HG02885 (cell line): ENCODE measurements around the gene FN3KRP.
"Not testable (repeated sequence)": the region's sequence is repeated elsewhere in the genome, so short reads cannot be mapped to it uniquely, and the experiment has no call there.

ENCODE experiments used
- ATAC-seq: cut with Tn5 transposase; IDR thresholded peaks from one replicate; pipeline ENCODE4 v1.9.1; 2021; ENCODE audit warnings: mild to moderate bottlenecking; ENCODE audit not compliant: unreplicated experiment, poor library complexity

The FN3KRP gene

DNA sequence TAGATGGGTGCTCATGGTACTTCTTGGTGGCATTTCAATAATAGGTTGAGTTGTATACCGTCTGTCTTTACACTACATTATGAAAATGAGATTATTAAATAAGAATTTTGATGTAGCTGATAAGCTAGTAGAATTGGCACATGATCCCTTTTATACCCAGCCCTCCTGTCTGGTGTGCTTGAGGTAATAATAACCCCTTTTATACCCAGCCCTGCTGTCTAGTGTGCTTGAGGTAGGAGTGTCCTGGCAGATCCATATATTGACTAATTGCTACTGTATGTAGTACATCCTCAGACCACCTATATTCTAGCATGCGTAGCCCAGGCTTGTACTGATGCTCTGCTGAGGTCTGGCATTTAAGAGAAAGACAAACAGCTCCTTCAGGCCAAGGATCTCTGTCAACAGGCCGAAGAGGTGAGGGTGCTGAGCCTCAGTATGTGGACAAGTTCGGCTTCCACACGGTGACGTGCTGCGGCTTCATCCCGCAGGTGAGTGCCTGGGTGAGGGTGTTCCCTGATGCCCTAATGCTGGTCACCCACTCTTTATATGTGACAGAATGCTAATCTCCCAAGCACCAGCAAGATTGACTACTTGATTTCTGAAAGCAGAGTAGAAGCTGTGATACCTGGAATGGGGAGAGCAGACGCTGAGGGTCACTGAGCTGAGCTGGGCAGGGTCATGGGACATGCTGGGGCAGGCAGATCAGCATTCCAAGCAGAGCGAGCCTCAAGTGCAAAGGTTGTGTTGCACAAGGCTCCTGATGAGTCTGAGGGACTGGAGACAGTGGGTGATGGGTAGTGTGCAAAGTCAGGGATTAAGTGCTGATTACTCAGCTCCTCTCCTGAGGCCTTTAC lies 24.6 kb downstream of the FN3KRP start:
- no peak for ATAC-seq

DNA sequence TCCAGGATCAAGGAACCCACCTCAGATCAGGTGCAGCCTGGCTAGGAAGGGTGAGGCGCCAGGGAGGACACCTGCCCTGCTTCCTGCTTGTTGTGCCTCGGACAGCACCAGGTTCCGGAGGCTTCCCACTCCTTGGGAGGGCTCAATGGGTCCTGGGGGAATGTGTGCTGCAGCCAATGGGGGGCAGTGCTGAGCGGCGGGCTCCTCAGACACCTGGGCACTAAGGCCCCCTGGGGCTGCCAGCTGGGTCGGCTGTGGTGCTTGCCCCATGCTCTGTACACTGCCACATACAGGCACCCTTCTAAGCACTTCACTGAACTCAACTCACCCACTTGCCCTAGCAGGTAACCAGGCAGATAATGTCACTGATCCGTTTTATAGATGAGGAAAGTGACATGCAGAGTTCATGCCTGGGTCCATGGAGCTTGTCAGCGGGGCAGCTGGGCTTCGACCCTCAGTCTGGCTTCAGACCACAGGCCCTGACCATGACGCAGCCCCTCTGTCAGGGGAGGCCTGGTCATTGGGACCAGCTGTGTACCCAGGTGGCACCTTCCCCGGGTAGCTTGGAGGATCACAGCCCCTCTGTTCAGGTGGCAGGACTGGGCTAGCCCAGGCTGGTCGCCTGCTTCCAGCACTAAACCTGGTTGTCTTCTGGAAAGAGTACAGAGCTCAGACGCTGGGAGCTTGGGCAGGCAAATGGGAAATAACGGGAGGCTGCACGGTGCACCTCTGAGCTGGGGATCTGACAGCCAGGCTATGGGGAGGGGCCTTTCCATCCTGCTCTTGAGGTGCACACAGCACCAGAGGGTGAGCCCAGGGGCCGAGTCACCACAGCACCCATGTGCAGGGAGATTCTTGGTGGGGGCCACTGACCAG lies 27.1 kb downstream of the FN3KRP start:
- no peak for ATAC-seq

DNA sequence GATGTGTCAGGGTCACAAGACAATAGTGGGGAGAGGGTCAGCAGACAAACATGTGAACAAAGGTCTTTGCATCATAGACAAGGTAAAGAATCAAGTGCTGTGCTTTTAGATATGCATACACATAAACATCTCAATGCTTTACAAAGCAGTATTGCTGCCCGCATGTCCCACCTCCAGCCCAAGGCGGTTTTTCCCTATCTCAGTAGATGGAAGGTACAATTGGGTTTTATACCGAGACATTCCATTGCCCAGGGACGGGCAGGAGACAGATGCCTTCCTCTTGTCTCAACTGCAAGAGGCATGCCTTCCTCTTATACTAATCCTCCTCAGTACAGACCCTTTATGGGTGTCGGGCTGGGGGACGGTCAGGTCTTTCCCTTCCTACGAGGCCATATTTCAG lies 28.2 kb downstream of the FN3KRP start:
- ATAC-seq, result not testable (repeated sequence)

DNA sequence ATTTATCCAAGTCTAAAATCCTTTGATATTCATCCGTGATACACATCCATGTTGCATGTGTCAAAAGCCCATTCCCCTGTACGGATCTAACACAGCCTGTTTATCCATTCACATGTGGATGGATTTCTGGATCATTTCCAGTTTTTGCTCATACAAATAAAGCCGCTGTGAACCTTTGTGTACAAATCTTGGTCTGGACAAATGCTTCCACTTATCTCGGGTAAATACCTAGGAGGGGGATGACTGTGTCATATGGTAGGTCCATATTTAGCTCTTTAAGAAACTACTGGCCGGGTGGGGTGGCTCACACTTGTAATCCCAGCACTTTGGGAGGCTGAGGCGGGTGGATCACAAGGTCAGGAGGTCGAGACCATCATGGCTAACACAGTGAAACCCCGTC lies 29.0 kb downstream of the FN3KRP start:
- no peak for ATAC-seq

DNA sequence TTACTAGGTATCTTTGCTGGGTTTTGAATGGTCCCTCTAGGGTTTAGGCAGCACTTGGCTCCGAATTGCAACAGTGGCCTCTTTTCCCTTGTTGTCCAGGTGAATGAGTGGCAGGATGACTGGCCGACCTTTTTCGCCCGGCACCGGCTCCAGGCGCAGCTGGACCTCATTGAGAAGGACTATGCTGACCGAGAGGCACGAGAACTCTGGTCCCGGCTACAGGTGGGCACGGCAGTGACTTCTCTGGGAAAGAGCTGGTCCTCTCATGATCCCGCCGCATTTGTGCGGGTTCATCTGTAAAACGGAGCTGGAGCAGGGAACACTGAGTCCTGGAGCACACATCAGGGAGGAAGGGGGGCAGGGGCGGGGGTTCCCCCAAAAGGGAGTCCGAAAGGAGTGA lies 32.2 kb downstream of the FN3KRP start:
- no peak for ATAC-seq

DNA sequence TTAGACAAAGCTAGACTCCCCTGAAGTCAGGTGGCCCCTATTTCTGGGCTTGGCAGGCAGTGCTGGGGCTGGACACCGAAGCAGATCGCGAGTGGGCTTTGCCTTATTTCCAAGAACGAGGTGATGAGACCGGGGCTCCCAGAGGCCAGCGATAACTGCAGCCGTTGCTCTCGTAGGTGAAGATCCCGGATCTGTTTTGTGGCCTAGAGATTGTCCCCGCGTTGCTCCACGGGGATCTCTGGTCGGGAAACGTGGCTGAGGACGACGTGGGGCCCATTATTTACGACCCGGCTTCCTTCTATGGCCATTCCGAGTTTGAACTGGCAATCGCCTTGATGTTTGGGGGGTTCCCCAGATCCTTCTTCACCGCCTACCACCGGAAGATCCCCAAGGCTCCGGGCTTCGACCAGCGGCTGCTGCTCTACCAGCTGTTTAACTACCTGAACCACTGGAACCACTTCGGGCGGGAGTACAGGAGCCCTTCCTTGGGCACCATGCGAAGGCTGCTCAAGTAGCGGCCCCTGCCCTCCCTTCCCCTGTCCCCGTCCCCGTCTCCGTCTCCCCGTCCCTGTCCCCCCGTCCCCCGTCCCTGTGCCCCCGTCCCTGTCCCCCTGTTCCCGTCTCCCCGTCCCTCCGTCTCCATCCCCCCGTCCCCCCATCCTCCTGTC lies 33.9 kb downstream of the FN3KRP start:
- no peak for ATAC-seq

DNA sequence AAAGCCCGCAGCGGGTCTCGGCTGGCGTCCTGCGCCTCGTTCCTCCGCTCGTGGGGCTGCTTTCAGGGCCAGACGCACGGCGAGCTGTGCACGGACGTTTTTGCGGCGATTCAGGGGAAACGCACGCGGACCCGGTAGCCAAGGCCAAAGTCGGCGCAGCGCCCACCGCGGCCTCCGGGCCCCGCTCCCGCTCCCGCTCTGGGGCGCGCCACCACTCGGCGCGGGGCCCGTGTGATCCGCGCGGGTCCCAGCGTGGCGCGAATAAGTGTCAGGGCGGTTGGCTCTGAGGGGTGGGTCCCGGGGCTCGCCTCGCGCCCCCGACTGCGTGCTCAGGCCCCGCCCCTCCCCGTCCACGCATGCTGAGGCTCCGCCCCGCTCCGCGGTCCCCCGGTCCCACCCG lies 34.7 kb downstream of the FN3KRP start:
- peak; percentile 46 for ATAC-seq

DNA sequence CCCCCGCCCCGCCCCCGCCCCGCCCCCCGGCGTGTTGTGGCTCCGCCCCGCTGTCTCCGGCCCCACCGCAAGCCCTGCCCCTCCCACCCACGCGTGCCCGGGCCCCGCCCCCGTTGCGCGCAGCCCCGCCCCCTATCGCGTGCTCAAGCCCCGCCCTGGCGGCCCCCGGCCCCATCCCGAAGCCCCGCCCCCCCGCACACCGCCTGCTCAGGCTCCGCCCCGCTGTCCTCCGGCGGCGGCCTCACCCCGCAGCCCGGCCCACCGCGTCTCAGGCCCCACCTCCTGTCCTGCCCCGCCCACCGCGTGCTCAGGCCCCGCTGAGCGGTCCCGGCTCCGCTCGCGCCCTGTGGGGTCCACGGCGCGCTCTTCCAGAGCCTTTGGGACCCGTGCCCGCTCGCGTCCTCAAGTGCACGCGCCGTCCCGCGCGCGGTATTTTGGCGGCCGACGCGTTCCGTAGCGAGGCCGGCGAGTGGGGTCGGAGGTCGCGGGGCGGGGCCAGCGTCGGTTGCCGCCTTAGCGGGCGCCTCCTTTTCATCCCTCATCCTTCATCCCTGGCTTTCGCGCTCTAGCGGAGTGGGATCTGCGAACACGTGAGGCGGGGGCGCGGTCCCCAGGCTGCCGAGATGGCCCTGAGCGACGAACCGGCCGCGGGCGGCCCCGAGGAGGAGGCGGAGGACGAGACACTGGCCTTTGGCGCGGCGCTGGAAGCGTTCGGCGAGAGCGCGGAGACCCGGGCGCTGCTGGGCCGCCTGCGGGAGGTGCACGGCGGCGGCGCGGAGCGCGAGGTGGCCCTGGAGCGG lies 35.3 kb downstream of the FN3KRP start, which contains the start of gene TBCD:
TSS of gene TBCD (plus strand) at position 495 of the 800 bp plus-strand sequence. CDS start at position 624, 129 bp downstream.
- ATAC-seq, result peak; percentile 76

DNA sequence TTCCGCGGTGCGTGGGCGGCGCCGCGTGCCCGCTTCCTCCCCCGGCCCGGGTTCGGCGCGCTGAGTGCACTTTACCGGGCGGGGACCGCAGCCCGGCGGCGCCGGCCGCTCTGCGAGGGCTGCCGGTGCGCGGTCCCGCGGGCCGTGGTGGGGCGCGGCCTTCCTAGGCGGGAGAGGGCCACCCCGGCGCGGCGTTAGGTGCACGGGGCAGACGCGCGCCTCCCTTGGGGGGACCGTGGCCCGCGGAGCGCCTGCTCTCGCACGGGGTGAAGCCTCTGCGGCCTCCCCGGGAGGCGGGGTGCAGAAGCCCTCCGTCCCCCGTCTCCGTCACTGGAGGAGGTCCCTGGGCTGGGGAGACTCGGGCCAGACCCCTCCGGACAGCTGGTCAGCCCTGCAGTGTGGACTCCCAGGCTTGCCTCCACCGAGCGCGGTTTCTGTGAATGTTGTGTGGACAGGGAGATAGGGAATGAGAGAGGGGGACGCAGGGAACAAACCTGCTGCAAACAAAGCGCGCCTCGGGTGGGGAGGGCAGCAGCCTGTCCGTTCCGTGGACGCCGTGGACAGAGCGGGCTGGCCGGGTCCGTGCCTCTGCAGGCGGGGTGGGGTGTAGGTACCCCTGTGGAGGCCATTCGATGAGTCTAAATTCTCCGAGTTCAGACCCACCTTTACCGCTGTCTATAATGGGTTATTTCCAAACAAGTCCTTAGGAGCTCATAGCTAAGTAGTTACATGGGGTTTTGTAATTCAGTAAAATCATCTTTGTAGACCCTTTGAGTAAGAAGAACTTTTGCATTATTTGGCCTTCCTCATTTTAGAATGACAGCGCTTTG lies 36.1 kb downstream of the FN3KRP start:
- no peak for ATAC-seq

DNA sequence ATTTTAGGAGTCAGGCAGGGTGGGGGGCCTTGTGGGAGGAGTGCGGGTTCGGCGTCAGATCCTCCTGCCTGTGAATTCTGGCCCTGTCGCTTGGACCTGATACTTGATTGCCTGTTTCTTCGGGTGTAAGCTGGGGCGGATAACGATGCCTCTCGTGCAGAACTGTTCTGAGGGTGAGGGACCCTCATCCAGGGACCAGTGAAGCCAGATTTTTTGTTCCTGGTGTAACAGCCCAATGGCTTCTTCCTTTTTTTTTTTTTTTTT lies 36.6 kb downstream of the FN3KRP start:
- ATAC-seq, result no peak

DNA sequence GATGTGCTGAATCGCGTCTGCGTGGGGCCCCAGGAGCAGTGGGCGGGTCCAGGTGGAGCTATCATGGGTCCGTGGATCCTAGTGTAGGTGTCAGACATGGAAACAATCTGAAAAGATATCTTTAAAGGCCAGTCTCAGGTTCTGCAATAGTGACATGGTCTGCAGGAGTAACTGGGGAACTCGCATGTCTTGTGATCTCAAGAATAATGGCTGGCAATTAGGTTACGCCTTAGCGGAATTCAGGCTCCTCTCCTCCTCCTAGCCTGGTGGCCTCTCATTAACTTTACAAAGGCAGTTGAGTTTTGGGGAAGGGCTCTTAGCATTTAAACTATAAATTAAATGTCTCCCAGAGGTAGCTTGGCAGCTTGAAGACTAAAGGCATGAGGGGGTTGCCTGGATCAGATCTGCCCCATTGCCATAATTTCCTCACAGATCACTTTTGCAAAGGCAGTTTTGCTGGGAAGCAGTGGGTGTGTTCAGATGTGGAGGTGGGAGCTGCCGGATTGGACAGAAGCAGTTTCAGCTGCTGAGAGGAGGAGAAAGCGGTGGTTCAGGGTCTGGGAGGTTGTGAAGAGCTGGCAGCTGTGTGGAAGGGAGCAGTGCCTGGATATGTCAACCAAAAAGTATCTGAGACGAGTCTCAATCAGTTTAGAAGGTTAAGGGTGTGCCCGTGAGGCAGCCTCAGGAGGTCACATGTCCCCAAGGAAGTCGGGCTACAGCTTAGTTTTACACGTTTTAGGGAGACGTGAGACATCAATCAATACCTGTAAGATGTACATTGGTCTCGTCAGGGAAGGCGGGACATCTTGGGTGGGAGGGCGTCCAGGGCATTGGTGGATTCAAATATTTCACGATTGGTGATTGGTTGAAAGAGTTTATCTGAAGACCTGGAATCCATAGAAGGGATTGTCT lies 38.0 kb downstream of the FN3KRP start:
- ATAC-seq, result no peak

DNA sequence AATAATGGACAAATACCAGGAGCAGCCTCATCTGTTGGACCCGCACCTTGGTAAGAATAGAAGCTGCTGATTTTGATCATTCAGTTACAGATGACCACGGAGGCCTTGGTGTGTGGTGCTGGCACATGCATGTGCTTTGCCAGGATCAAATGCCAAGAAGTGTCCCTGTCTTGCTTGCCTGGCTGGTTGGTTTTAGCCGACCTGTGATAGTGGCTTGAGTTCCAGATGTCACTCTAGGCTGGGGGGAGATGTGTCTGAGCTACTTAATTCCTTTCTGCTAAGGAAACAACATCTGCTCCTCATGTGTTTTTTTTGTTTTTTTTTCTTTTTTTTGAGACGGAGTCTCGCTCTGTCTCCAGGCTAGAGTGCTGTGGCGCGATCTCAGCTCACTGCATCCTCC lies 39.7 kb downstream of the FN3KRP start:
- ATAC-seq, result no peak

DNA sequence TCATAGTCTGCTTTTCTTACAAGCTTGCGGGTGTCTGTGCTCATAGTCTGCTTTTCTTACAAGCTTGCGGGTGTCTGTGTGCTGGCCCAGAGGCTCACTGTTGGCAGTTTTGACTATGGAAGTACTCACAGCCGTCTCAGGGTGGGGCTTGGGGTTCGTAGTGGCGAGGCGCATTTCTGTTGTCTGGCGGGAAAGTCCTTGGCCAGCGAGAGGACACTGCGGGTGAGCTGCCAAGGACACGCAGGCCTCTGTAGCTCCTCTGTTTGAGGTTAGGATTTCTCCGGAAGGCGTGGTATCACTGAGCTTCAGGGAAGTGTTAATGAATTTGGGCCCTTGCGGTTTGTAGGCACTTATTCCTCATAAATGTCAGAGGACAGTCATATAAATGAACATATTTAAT lies 48.9 kb downstream of the FN3KRP start:
- ATAC-seq, result no peak

DNA sequence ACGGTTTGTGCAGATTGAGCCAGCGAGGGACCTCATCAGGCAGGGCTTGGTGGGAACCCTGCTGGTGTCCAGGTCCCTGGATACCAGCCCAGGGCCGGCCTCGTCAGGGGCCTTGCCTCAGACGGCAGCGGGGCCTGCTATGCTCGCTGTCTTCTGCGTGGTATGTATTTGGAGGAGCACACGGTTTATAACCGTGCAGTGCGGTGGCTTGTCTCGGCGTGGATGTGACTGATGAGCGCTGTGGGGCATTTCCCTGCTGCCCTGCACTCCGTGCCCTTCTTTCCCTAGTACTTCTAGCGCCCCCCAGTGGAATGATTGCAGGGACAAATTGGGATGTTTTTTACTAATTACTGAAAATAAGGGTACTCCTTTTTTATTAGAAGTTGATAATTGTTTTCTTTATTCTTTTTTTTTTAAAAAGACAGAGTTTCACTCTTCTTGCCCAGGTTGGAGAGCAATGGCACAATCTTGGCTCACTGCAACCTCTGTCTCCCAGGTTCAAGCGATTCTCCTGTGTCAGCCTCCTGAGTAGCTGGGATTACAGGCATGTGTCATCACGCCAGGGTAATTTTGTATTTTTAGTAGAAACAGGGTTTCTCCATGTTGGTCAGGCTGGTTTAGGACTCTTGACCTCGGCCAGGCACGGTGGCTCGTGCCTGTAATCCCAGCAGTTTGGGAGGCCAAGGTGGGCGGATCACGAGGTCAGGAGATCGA lies 50.7 kb downstream of the FN3KRP start:
- no peak for ATAC-seq

DNA sequence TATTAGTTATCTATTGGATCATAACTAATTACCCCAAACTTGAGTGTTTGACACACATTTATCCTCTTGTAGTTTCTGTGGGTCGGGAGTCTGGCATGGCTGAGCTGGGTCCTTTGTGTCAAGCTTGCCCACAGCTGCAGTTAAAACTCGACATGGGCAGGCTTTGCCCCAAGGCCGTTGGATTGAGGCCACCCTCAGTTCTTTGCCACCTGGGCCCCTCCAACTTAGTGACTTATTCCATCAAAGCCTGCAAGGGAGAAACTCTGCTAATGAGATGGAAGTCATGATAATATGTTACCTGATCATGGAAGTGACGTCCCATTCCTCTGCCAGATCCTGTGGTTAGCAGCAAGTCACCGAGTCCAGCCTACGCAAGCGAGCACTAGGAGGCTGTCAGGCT lies 52.5 kb downstream of the FN3KRP start:
- ATAC-seq, result no peak

DNA sequence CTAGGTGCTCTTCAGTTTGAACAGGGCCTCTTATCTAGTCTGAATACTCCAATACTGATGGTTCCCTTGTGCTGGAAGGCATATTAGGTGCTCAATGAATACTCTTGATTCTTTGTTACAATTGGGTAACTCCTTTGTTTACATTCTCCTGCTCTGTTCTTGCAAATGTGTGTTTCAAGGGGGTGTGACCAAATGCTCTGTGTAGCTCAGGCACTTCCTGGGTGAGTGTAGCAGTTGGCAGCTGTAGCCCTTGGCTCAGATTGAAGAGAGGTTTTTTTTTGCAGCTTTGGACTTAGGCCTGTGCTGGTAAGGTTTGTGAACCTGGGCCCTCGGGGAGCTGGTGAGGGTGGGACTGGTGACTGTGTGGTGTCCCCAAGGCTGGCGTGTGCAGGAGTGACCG lies 55.5 kb downstream of the FN3KRP start:
- no peak for ATAC-seq

DNA sequence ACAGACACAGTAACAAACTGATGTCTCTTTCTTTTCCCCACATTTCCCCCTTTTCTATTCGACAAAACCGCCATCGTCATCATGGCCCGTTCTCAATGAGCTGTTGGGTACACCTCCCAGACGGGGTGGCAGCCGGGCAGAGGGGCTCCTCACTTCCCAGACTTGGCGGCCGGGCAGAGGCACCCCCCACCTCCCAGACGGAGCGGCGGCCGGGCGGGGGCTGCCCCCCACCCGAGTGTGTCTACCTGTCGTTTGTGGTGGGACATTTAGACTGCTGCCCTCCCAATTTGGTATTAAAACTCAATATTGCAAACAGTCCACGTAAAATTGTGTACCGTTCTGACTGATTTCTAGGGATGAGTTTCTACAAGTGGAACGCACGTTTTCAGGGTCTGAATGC lies 58.0 kb downstream of the FN3KRP start:
- ATAC-seq, result not testable (repeated sequence)
